ENCODE measurements around the gene SIGLEC9.

SIGLEC9 gene

DNA sequence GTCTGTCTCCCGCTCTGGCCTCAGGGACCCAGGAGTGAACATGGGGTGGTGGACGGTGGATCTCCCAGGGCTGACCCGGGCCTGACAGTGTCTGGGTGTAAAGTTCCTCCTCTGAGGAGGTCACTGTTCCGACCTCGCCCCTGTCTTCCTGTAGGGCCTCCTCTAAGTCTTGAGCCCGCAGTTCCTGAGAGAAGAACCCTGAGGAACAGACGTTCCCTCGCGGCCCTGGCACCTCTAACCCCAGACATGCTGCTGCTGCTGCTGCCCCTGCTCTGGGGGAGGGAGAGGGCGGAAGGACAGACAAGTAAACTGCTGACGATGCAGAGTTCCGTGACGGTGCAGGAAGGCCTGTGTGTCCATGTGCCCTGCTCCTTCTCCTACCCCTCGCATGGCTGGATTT is at the start of gene SIGLEC9:
Gene SIGLEC9 (plus strand): TSS at position 178 of the 400 bp plus-strand sequence. CDS start 69 bp downstream, at position 247.
- no peak for DNase-seq (ENCODE audit: low spot score)

DNA sequence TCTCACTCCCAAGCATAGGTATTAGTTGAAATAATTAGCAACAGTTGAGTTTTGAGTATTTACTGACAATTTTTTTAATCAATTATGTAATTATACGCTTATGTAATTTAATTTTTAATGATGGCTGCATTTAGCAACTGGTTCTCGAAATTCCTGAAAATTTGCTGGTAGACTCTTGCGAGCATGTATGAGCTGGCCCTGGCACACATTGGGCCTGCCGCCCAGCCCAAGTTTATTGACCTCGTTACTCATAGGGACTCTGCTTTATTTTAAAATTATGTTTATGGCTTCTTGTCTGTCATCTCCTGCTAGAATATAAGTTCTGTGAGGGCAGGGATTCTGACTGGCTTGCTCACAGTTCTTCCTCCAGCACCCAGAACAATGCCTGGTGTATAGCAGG is 48.7 kb upstream of the SIGLEC9 start:
- DNase-seq (ENCODE audit: low spot score) = no peak

GRCh38 chr19:51076631-51077213 is 48.0 kb upstream of the SIGLEC9 start:
- no peak for DNase-seq (ENCODE audit: low spot score)

DNA sequence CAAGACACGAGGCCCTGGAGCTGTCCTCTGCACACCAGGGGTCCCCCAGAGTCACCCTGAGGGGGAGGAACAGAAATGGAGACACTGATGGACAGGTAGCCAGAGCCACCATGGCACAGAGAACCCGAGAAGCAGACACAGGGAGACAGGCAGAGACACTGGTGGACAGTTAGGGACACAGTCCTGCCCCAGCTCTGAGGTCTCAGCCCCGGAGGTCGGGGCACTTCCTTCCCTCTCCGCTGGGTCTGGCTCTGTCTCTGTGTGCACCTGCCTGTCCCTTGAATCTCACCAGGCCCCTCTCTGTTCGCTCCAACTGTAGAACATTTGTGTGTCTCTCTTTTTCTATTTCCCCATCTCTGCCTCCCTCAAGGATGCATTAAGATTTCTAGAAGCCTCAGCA is 46.6 kb upstream of the SIGLEC9 start:
- no peak for DNase-seq (ENCODE audit: low spot score)

GRCh38 chr19:51078731-51079130 is 46.0 kb upstream of the SIGLEC9 start:
- no peak for DNase-seq (ENCODE audit: low spot score)

DNA sequence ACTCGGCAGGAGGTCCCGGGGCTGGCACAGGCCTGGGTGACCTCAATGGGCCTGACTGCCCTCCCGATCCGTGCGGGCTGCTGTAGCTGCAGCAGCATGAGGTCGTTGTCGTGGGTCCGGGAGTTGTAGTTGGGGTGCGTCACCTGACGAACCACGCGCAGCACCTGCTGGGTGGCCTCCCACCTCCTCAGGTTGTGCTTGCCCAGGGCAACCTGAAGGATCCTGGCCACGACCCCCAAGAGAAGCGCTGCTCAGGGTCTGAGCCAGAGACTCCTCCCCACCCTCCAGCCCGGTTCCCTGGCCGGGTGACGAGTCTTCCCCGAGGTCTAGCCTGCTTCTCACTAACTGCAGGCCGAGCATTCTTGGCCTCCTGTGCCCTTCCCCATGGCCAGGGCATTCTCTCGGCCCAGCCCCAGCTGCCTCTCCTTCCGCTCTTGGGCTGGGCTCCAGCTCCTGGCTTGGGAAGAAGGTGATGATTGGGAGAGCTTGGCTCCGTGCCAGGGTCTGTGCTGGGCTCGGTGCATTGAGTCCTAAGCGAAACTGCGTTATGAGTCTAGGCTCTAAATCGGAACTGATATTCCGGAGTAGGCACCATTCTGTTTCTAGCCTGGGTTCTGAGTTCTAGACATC is 45.1 kb upstream of the SIGLEC9 start:
- DNase-seq (ENCODE audit: low spot score) = no peak

DNA sequence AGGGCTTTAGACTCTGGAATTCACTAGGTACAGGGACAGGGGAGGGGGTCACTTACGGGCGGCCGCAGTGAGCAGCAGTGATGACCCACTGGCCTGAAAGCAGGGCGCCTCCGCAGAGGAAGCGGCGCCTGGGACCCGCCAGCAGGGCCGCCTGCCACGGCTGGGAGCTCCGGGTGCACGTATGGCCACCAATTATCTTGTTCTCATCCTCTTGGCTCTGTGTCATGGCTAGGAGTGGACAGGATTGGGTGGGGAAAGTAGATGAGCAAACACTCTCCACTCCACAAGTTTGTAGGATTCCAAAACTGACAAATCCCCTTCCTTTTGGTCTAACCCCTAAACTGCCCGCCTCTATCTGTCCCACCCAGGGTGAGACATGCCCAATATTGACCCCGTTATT is 43.2 kb upstream of the SIGLEC9 start:
- DNase-seq (ENCODE audit: low spot score) = no peak

DNA sequence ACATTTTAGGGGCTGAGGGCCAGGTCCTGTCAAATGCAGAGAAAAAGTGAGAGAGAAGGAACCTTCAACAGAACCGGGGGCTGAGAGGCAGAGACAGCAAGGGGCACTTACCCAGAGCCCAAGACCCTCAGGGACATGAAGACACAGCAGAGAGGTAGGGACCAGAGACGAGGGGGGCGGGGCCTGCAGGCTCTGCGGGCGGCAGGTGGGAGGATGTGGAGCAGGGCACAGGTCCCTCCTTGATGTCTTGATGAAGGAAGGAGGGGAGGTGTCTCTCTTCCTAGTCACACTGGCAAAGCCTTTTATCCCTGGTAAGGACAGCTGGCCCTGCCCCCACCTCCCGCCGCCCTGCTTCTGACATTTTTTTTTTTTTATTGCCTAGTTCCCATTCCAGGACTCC is 42.1 kb upstream of the SIGLEC9 start, which contains the start of gene KLK14:
Gene KLK14 (minus strand): TSS at position 277 of the 400 bp plus-strand sequence. CDS start 273 bp downstream, at position 4.
- DNase-seq (ENCODE audit: low spot score) = no peak

GRCh38 chr19:51083181-51083580 is 41.5 kb upstream of the SIGLEC9 start:
- DNase-seq (ENCODE audit: low spot score) = no peak

DNA sequence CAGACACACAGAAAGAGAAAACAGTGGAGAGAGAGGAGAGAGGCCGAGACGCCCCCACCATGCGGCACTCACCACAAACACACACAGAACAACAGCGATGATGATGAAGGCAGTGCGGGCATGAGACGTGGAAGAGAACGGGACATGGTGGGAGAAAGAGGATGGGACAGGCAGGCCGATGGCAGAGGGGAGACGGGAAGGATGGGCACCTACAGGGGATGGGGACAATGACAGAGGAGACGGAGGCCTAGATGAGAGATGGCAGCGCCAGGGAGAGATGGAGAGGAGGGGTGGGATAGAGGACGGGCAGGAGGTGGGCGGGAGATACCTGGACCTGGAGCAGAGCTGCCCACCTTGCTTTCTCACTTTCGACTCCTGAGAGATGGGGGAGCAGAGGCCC is 40.9 kb upstream of the SIGLEC9 start:
- no peak for DNase-seq (ENCODE audit: low spot score)

- DNase-seq (ENCODE audit: low spot score) = no peak
Observed at GRCh38 chr19:51084505-51084904, 40.2 kb upstream of the SIGLEC9 start.

DNA sequence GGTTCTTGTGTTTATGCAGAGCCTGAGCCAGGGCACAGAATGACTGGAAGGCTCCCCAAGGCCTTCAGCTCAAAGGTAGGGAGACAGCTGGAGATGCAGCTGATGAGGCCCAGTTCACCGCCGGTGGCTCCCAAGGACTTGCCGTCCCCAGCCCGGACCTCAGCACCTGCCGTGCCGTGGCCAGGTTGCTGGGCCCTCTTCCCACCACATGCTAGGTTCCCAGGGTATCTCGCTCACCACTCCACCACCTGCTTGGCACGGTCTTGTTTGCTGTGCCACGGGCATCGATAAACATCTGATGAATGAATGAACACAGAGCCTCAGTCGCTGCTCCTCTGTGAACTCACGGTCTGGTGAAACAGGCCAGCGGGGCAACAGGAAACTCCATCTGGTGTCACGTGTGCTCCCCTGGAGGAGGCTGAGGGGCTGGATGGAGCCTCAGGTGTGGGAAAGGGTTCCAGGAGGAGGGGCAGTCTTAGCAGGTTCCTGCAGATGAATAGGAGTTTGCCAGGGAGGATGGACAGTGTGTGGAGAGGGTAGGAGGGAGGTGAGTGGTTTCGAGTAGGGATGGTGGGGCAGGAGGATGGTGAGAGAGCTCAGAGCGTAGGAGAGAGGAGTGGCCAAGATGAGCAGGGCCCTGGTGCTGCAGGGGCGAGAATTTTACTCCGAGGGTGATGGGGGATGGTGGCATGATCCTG is 38.4 kb upstream of the SIGLEC9 start:
- no peak for DNase-seq (ENCODE audit: low spot score)

DNA sequence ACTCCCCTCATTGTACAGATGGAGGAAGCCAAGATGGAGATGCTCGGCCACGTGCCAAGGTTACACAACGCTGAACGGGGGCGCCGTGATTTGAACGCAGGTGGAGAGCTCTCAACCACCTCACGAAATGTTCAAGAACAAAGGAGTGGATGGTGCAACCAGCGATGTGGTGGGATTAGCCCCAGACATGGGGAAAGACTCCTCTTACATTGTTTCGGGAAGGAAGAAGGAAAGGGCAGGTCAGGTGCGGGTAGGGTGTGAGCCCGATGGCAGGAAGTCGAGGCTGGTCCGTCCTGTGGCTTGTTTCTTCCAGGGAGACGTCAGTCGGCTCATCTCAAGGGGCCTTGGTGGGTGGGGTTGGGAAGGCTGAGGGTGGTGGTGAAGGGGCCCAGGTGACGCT is 34.9 kb upstream of the SIGLEC9 start:
- DNase-seq (ENCODE audit: low spot score) = no peak

GRCh38 chr19:51090471-51090870 is 34.2 kb upstream of the SIGLEC9 start:
- DNase-seq (ENCODE audit: low spot score) = no peak

DNA sequence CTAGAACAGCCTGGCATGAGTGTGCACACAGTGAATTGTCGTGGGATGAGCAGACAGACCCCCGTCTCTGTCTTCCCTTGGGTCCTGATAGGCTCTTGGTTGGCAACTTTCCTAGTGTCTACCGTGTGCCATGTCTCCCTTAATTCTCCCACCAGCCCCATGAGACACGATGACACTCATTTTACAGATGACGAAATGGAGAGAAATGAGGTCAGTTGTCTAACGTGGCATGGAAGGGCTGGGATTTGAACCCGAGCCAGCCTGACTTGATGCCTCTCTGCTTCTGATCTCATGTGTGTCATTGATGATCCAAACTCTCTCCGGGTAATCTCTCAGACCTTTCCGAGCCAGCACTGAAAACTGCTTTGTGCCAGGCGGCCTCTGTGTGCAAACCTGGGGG is 33.6 kb upstream of the SIGLEC9 start:
- DNase-seq (ENCODE audit: low spot score) = no peak

DNA sequence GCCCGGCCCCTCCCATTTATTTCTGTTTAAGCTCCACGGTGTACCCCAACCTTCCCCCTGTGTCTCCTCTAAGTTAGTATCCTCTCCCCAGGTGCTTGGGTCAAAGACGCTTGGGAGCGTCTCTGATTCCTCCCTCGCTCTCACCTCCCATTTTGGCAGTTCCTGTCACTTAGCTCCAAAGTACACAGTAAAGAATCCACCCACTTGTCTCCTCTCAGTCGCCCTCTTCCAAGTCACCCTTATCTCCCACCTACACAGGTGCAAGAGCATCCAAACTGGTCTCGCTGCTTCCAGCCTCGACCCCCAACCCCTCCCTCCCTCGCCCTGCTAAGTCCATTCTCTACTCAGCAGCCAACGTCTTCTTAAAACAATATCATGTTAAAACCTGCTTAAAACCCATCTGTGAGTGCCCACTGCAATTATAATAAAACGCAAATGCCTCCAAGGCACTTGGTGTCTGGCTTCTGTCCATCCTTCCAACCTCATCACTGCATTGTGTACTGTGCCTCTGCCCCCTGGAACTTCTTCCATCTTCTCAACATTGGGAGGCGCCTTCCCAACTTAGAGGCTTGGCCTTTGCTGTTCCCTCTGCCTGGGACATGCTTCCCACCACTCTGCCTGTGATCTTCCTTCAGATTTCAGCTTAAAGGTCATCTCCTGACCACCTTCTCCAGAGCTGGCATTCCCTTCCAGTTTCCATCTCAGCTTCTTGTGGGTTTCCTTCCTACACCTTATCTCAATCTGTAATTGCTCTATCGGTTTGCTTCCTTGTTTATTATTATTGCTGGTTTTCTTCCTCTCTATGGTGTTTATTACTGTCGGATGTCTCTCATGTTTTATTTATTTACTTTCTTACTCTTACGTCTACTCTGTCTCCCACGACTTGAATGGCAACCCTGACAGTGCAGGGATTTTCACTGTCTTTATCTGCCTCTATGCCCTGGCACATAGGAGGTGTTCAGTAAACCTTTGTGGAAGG is 32.5 kb upstream of the SIGLEC9 start:
- DNase-seq (ENCODE audit: low spot score) = no peak

GRCh38 chr19:51093101-51093500 is 31.6 kb upstream of the SIGLEC9 start:
- DNase-seq (ENCODE audit: low spot score) = no peak

- no peak for DNase-seq (ENCODE audit: low spot score)
Observed at GRCh38 chr19:51093510-51094345, 31.0 kb upstream of the SIGLEC9 start.

DNA sequence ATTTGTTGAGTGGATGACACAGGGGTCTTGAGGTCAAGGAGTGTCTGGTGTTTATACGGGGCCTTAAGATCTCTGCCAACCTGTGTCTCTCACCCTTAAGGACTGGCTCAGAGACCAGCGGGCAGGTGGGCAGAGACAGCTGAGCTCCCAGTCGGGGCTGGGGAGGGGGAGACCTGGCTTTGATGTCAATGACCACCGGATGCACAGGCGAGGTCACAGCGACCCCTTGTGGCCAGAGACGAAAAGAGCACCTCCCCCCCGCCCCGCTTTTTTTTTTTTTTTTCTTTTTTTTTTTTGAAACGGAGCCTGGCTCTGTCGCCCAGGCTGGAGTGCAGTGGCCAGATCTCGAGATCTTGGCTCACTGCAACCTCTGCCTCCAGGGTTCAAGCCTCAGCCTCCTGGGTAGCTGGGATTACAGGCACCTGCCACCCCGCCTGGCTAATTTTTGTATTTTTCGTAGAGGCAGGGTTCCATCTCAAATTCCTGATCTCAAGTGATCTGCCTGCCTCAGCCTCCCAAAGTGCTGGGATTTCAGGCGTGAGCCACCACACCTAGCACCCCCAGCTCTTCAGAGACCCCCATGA is 29.9 kb upstream of the SIGLEC9 start:
- DNase-seq (ENCODE audit: low spot score) = peak; percentile 38

DNA sequence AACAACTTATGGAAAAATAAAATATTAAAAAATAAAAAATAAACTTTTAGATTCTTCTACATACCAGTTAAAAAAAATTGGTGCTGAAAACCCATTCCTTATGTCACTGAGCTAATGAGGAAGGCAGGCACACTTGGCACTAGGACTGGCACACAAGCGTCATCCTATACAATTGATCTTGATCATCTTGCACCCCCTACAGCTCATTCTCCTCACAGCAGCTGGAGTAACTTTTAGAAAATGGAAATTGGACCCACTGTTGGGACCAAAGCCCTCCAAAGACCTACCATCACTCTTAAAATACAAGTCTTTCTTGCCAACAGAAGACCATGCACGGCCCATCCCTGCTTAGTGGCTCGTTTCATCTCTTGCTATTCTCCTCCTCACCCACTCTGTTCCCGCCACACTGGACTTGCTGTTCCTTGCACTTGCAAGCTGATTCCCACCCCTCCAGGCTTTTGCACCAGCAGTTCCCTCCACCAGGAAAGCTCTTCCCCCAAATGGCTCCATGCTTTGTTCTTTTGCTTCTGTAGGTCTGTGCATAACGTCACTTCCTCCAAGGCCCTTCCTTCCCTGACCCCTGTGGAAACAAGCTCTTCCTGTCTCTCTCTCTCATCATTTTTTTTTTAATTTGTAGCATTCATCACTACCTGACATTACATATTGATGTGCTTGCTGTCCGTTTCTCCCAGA is 28.1 kb upstream of the SIGLEC9 start:
- peak; percentile 4 for DNase-seq (ENCODE audit: low spot score)
